ENCODE data around the gene TRIM32.
A peak's percentile ranks its signal among the peaks of the same experiment; 100 is the strongest.

TRIM32 gene, protein sequence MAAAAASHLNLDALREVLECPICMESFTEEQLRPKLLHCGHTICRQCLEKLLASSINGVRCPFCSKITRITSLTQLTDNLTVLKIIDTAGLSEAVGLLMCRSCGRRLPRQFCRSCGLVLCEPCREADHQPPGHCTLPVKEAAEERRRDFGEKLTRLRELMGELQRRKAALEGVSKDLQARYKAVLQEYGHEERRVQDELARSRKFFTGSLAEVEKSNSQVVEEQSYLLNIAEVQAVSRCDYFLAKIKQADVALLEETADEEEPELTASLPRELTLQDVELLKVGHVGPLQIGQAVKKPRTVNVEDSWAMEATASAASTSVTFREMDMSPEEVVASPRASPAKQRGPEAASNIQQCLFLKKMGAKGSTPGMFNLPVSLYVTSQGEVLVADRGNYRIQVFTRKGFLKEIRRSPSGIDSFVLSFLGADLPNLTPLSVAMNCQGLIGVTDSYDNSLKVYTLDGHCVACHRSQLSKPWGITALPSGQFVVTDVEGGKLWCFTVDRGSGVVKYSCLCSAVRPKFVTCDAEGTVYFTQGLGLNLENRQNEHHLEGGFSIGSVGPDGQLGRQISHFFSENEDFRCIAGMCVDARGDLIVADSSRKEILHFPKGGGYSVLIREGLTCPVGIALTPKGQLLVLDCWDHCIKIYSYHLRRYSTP

GRCh38 chr9:116687074-116687753 is at the start of gene TRIM32:
Gene TRIM32 (plus strand): TSS chr9:116687305. CDS start chr9:116697743, 10,438 bp downstream.
- DNase-seq (ENCODE audit: low spot score): peak; percentile 94

- DNase-seq (ENCODE audit: low spot score): no peak
These were observed 47.8 kb upstream of the TRIM32 start for GRCh38 chr9:116639251-116639741.

DNA sequence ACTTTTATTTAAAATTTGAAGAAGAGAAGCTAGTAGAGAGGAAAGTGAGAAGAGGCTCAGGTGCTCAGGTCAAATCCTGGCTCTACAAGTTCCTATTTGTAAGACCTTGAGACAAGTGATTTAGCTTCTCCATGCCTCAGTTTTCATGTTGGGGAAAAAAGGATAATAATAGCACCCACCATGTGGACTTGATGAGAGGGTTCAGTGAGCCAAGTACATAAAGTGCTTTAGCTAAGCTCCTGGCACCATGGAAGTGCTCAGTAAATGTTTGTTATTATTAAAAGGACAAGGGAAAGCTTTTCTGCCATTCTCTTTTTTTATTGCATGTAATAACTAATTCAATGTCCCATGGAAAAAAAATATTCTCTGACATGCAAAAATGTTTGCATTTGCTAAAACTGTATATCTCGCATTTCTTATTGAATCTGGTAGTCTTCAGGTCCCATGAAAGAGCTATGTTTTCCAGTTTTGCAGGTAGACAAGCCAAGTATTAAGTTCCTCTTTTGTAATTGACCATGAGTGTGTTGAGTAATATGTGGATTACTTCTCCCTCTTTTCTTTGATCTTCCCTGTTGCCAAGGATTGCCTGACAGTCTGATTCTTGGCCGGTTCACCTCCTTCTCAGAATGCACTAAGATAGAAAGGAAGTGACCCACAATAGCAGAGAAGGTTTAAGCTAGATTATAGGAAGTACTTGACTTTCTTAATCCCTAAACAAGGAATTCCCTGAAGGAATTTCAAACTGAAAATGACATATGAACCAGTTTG is 45.6 kb upstream of the TRIM32 start:
- no peak for DNase-seq (ENCODE audit: low spot score)

GRCh38 chr9:116643691-116644090 is 43.4 kb upstream of the TRIM32 start:
- no peak for DNase-seq (ENCODE audit: low spot score)

DNA sequence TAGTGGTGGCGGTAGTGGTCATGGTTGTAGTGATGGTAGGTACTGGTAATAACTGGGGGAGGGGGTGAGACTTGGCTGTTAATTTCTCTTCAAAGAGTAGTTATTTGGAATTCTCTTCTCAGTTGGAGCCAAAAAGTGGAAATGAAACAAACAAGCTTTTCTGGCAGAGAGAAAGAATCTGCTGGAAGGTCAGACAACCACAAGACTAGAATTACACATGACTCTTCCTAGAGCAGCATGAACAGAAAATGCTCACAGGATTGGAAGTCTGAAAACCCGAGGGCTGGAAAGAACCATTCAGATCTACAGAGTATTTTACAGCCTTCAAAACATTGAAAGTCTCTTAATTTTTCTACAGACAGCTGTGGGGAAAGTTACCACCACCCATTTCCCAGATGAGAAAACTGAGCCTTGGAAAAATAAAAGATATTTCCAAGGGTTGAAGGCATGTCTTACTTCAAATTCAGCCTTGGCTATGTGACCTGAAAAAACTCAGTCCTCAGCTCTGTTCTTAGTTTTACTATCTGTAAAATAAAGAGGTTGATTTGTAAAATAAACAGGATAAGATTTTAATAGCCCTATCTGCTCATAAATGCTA is 42.9 kb upstream of the TRIM32 start:
- no peak for DNase-seq (ENCODE audit: low spot score)

DNA sequence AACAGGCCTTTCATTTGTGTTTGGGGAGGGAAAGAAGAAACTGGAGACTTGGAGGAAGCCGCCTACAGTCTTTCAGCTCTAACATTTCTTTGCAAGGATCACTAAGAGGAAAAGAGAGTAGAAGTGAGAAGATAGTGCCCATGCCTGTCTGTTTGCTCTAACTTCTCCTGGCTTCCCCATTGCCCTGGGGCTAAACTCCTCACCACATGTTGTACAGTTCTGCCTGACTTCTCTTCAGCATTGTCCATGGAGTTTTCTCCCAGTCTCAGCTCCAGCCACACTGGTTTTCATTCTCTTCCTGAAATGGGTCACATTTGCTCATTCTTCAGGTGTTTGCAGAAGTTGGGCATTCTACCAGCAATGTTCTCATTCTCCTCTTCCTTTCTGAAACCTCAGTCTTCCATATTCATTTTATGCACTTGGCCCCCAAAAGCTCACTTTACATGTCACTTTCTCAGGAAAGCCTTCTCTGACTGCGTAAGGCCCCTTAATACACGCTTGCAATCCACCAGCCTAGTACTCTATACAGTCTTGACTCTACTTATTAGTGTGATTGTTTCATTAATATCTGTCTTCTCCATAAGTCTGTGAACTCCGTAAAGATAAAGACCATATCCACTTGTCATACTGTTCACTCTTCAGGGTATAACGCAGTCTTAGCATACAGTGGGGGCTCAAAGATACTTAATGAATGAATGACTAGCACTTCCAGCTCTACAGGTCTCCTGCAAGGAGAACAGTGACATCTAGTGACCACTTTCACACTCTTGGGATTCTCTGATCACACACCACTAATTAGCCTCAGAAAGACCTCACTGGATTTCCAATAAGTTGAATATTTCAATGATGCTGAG is 40.2 kb upstream of the TRIM32 start:
- DNase-seq (ENCODE audit: low spot score): no peak

DNA sequence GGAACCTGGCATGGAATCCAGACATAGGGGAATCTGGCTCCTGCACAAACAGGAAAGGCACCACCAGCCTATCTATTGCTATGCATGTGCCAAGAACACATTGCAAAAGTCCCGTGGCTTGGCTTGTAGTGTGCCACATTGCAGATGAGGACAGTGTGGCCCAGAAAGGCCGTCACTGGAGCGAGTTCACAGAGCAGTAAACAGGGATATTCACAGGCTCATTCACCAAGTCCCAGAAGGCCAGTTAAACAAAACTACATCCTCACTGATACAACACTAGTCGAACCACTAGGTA is 39.6 kb upstream of the TRIM32 start:
- DNase-seq (ENCODE audit: low spot score): no peak

DNA sequence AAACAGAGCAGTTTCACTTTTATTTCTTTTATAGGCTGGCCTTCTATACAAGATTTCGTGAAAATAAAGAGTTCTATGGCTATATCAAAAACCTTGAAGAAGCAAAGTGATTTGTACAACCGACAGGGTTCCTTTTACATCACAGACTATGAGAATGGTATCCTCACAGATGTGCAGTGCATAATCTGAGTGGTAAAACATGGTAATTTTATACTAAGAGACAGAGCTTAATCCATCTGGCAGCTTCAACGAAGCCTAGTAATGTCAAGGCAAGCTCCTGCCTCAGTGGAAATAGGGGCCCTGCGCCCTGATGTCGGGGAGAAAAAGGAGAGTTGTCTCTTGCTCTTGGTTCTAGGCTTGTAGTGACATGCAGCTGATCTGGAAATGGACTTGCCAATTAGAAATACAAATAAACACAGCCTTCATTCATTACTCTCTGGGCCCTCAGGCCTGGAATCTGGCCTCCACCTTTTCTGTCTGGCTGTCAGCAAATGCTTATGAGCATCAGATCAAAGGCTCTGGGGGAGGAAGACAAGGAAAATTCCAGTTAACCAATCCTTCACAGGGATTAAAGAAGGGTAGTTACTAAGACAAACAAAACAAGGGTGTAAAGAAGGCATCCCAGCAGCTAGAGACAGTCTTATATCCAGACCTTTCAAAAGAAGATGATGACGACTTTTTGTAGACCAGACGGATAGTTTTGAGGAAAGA is 33.6 kb upstream of the TRIM32 start:
- DNase-seq (ENCODE audit: low spot score): no peak

- no peak for DNase-seq (ENCODE audit: low spot score)
These were observed 33.1 kb upstream of the TRIM32 start for GRCh38 chr9:116654059-116654355.

DNA sequence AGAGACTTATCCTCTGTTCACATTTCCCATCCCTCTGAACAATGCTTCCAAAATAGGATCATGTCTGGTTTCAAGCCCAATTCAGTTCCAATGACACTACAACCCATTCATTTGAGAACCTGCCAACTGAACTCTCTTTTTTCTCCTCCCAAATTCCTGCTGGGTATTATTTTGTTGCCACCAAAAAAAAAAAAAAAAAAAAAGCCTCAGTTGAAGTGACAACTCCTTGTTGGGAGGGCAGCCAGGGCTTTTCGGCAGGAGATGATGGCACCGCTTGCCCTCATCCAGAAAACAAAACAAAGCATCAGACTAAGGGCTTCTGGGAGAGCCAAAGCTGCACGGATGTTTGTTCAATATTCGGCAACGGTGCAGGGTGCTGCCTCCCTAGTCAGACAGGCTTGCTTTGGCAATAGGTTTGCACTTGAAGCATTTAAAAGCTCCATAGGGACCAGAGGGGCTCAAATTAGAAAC is 30.6 kb upstream of the TRIM32 start:
- DNase-seq (ENCODE audit: low spot score): no peak

GRCh38 chr9:116656977-116657376 is 30.1 kb upstream of the TRIM32 start:
- no peak for DNase-seq (ENCODE audit: low spot score)

- no peak for DNase-seq (ENCODE audit: low spot score)
These were observed 28.8 kb upstream of the TRIM32 start for GRCh38 chr9:116658265-116658664.

DNA sequence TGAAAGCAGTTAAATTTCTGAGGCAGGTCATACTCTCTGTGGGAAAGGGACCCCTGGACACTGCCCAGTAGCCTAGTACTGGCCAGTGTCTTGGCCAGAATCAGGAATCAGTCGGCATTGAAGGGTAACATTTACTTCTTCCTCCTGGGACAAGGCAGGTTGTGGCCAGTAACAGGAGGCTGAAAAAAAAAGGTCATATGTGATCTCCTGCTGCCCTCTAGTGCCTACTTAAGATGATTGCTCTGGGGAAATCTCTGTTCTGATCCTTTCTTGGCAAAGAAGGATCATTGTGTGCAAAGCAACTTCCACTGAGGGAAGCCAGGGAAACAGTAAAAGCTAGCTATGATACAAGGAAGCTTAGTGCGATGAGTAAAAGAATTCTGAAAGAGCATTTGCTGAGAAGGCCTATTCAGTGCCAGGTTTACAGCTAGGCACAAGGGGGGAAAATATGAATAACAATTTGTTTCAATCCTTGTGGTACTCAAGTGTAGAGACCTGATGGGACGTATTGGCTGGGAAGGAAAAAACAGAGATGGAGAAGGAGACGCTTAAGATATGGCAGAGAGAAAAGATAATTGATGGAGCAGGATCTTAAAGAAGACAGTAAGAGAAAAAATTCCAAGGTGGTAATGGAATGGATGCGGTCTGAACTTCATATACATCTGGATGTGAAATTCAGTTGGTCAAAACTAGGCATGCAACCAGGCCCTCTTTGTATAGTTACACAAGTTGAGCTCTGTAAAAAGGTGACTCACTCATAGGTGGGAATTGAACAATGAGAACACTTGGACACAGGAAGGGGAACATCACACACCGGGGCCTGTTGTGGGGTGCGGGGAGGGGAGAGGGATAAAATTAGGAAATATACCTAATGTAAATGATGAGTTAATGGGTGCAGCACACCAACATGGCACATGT is 25.8 kb upstream of the TRIM32 start:
- peak; percentile 52 for DNase-seq (ENCODE audit: low spot score)

GRCh38 chr9:116662646-116663310 is 24.3 kb upstream of the TRIM32 start:
- no peak for DNase-seq (ENCODE audit: low spot score)

DNA sequence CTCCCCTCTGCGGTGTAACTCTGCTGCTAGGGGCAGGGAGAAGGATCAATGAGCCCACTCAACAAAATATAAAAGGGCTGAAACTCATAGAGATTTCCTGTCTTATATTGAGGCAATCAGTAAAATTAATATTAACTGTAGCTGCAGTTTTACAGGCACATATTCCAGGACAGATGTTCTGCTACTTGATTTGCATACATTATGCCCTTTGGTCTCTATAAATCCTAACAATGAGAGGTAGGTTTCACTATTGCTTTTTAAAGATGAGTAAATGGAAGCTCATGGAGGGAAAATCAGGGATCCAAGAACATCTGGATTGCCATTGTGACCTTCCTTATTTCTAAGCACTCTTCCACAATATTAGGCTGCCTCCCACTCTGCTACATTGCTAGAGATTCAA is 23.5 kb upstream of the TRIM32 start:
- DNase-seq (ENCODE audit: low spot score): no peak

DNA sequence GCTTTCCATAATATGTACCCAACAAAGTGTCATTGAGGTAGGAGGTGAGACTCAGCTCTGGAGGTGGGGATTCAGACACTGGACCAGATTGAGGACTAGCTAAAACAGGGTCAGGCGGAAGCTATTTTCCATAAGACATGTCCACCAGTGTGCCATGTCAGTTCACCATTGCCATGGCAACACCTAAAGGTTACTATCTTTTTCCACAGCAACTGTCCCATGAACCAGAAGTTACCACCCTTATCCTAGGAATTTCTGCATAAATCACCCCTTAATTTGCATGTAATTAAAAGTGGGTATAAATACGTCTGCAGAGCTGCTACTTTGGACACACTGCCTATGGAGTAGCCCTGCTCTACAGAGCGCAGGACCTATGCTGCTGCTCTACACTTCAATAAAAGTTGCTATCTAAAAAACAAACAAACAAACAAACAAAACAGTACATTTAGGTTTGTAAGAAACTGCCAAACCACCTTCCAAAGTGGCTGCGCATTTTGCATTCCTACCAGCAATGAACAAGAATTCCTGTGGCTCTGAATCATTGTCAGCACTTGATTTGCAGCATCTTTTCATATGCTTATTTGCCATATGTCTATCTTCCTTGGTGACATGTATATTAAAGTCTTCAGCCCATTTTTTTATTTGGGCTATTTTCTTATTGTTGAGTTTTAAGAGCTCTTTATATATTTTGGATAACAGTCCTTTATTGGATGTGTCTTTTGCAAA is 18.0 kb upstream of the TRIM32 start:
- no peak for DNase-seq (ENCODE audit: low spot score)

GRCh38 chr9:116671605-116672004 is 15.5 kb upstream of the TRIM32 start:
- no peak for DNase-seq (ENCODE audit: low spot score)

- DNase-seq (ENCODE audit: low spot score): no peak
These were observed 13.7 kb upstream of the TRIM32 start for GRCh38 chr9:116673375-116673774.

Data from HuH-7 (cell line).